HG03175 (cell line): ENCODE data around the gene ATG9A.
A peak's percentile ranks its signal among the peaks of the same experiment; 100 is the strongest.

Experiments used
- ATAC-seq: cut with Tn5 transposase; IDR thresholded peaks from one replicate; pipeline ENCODE4 v1.9.1; 2021; ENCODE audit warnings: mild to moderate bottlenecking, moderate library complexity; ENCODE audit not compliant: unreplicated experiment

ATG9A gene

DNA sequence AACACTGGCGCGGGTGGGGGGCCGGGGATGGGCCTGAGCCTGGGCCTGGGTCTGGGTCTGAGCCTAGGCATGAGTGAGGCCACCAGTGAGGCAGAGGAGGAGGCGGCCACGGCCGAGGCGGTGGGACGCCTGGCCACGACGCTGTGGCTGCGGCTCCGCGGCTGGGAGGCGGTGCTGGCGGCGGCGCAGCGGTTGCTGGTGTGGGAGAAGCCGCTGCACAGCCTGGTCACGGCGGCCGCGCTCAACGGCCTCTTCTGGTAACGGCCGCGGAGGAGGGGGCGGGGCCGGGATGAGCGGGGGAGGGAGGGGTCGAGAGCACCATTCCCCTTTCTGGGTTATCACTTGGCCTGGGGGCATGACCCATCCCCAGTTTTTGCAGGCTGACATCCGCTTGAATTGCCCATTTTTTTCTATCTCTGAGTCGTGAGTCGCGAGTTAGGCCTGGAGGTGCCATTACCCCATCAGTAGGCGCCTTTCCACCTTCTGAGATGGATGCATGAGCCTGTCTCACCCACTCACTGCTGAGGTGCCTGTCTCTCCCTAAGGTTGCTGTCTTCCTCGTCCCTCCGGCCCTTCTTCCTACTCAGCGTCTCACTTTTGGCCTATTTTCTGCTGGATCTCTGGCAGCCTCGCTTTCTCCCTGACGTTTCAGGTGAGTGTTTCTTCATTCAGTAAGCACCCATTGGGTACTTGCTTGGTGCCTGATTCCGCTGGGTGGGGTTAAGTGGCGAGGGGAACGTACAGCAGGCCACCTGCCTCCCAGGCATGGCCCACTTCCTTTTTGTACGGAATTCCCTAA is 50.9 kb downstream of the ATG9A start:
- peak; percentile 8 for ATAC-seq

DNA sequence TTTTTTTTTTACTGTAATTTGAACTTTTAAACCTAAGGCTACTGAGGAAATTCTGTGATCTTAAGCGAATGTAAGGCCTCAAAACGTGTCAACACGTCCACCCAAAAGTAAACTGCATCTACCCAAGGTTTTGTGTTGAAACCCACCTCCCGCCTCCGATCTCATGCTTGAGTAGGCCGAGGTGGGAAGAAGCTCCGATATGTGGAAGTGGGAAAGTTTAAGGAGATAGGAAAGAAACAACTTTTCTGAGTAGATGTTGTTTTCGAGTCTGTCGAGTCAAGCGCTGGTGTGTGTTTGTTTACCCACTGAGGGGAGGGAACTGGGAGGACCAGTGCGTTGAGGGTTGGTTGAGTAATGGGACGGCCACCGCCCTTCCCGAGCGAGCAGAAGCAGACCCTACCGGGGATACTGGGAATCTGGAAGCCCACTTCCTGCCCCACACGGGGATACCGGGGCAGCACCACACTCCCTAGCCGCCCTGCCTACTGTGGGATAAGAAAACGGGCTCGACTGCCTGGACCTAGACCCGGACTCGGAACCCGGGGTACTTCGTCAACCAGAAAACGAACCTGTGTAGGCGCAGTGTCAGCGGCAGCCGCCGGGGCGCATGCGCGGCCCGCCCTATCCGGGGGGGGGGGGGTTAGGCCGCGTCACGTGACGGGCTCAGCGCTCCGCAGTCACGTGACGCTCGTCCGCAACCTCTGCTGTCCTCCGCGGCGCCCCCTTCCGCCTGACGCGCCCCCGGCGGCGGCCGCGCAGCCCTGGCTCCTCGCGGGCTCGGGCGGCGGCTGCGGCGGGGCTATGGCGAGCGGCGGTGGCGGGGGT is 51.7 kb downstream of the ATG9A start, which contains the start of gene RETREG2:
TSS of gene RETREG2 (plus strand) at position 724 of the 825 bp plus-strand sequence. CDS start at position 802, 78 bp downstream.
- ATAC-seq: peak; percentile 44

DNA sequence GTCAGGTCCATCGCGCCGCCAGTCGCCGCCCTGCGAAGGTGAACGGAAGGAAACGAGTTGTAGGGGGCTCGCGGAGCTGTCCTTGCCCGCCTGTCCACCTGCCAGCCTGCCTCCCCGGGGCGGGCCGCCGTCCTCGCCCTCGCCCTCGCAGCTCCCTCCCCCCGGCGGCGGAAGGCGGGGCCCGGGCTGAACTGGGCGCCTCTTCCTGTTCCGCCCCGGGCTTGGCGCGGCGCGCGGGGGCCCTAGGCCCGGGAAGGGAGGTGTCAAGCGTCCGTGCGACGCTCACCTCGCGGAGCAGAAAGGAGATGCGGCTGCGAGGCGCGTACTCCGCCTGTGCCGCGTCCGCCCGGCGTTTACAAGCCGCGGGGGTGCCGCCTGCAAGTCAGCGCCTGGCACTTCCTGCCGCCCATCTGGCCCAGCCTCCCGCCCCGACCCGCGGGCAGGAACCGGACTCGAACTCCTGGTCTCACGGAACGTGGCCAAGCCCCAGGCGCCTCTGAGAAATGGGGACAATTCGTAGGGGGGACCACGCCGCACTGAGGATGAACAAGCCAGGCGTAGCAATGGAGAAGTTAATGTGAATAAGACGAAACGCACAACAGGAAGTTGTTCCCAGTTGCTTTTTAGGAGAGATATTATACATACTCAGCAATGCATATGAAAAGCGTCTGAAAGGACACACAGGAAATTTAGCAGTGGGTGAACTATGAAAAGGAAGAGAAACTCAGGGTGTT is 52.5 kb downstream of the ATG9A start, which contains the start of gene CNPPD1:
TSS of gene CNPPD1 (minus strand) at position 108 of the 734 bp plus-strand sequence. CDS start at position 11, 97 bp downstream.
- ATAC-seq: peak; percentile 68

DNA sequence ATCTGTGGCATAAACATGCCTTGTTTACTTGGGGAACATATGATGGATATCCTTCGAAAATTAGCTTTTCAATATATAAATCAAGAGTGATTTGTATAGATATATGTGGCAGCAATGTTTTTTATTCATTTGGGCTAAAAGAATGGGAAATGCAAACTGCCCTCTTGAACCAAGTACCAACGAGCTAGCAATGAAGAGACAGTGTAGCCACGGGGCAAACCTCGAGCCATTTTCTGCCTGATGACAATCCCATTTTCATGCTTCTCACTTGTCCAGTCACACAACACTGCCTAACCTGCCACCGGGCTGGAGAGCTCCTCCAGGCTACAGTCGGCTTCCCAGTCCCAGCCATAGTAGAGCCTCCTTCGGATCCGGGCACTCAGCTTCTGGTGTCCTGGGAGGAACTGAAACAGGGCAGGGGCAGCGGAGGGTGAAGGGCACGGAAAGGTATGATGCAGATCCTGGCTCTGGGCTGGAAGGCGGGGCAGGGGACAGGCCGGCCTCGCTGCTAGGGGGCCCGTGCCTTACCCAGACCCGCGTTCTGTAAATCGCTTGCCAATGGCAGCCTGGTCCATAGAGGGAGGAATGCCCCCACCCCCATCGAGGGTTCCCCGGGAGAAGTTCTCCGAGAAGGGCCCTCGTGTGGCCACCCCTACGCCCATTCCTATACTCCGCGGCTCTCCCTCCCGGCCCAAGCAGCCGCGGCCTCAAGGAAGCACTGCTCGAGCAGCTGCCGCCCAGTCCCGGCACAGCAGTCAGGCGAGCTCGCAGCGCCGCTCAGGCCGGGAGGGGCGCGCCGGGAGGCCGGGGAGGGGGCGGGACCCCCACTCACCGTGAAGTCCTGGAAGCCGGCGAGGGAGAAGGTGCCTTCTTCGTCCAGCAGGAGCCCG is 53.3 kb downstream of the ATG9A start:
- peak; percentile 28 for ATAC-seq

DNA sequence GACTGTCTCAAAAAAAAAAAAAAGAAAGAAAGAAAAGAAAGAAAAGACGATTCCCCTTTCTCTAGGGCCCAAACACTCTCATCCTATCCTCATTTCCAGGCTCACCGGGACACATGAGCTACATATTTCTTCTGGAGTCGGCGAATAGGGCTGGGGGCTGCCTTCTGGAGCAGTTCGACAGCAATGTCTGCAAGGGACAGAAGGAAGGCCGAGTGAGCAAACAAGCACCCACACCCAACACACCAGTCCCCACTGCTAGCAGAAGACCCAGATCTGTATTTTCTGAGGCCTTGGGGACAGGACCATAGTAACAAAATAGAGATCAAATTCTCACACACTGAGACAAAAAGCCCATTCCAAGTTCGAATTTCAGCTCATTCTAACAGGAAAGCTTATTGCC is 54.0 kb downstream of the ATG9A start:
- no peak for ATAC-seq

DNA sequence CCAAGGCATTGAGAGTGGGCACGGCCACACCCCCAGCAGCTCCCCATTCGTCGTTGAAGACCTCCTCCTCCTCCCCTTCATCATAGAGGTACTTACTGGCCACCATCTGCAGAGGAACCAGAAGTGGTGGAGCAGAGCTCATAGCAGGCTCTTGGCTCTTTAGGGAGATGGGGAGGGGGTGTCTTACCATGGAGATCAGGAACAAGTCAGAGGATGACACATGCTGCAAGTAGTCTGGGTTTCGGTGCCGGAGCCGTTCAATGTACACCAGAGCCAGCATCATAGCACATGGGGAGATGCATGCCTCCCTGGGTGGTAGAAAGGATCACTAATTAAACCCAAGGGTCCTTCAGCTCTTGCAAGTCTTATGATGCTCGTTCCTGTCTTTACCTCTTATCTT is 54.6 kb downstream of the ATG9A start:
- no peak for ATAC-seq

DNA sequence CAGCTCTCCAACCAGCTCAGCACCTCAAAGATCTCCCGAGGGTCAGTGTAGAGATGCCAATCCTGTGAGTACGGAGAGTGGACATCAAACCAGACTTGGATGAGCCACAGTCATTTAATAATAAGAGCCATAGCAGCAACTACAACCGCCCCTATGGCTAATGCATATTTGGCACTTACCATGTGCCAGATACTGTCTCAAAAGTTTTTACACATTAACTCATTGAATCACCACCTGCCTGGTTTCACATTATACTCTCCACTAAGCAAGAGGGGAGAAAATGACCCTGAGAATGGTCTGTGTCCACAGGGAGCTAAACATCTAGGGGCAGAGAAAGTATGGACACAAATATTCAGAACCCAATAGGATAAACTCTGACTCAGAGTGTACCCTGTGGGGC is 55.3 kb downstream of the ATG9A start:
- ATAC-seq: no peak

DNA sequence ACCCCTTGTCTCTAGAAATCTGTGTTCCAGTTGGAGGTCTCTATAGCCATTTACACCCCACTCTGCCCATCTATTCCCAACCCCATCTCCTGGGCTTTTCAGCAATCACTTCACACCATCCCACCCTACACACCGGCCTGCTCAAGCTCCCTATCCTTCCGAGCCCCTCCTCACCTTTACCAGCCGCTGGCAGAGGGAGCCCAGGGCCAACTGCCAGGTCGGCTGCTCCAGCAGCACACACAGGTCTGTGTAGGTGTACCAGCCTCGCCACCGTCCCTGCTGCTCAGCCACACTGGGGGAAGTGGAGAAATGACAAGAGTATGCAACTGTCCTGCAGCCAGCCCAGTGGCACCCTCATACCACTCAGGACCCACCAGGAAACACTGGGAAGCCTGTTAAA is 56.3 kb downstream of the ATG9A start:
- no peak for ATAC-seq

DNA sequence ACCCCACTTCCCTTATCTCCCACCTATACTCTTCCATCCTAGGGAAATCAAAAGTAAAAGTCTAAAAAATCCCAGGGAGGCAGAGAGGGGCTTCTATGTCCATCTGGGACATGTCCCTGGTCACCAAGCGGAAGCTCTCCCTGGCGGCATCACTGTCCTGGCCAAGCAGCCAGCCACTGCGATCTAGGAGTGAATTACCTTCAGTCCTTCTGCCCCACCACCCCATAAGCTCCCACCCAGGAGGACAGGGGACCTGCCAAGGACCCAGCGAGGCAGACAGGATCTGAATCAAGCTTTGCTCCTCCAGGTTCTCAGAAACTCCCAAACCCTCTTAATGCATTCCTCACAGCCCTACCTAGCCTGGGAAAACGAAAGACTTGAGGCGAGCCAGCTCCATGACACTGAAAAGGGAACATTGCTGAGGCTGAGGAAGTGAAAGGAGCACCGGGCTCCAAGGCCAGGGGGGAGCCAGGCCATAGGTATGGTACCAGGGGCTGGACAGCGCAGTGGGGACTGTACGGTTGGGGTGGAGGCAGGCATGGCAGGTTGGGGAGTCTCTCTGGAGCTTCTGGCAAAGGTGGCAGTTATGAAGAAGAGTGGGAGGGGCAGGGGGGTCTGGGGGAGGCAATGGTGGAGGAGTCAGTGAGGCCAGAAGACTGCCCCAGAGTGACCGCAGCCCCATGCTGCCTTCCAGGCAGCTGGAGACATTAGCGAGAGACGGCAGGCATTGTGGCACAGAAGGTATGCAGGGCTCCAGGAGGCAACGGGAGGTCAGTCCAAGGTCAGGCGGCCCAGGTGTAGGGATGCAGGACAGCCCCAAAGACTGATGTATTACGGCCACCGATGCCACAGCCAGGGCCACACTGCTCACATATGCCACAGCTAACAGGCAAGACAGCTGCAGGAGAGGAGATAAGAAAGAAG is 56.9 kb downstream of the ATG9A start:
- ATAC-seq: no peak

DNA sequence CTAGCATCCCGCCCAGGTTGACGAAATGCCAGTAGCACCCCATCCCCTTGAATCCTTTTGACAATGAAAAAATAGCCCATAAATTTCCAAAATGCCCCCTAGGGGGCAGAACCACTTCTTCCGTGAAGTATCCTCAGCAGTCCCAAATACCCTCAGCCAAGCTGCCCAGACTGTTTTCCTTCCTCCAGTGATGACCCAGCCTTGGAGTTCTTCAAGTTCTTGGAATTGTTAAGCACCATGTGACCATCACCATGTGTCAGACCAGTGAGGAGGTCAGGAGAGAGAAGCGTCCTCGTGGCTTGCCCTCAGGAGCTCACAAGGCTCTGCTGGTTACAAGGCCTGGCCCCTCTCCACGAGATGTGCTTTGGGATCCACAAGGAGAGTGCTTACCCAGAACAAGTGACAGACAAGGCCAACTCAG is 58.2 kb downstream of the ATG9A start:
- ATAC-seq: no peak

DNA sequence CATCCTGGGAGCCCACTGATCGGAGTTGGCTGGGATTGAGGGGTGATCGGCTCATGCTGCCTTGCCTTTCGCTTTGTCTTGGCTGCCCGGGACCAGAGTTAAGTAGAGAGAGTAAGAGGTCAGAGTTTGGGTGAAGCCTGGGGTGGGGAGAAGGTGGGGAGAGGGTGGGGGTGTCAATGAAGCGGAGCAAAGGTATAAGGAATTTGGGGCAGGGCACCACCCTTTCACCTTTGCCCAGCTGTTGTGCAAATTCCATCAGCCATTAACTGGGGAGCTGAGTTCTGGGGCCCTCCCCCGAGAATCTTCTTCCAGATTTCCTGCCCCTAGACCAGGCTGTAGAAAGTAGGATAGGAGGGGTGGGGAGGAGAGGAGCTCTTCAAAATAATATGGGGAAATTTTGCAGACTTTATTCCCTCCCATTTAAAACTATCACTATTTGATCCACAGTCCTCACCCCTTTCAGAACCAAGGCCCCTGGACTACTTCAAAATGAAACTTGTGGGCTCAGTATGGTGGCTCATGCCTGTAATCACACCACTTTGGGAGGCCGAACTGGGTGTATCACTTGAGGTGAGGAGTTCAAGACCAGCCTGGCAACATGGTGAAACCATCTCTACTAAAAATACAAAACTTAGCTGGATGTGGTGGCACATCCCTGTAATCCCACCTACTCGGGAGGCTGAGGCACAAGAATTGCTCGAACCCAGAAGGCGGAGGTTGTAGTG is 59.3 kb downstream of the ATG9A start, which contains the start of gene SLC23A3:
TSS of gene SLC23A3 (minus strand) at position 100 of the 725 bp plus-strand sequence. CDS start at position 55, 45 bp downstream.
- no peak for ATAC-seq
